Aorta (tissue), 5 donors: ENCODE data around the gene LPIN2. TPM values are rescaled to one million over a fixed set of nuclear protein-coding genes. Genes with fewer than 3 reads are reported as not detected.

ENCODE experiments used
- ATAC-seq: fragments of 200-7000 bp; cut with Tn5 transposase; one replicate; pipeline ENCODE4 v1.9.1; 2022; ENCODE audit warnings: moderate library complexity; ENCODE audit not compliant: low FRiP score
- DNase-seq, 2 donors: peaks; one replicate each; pipeline ENCODE4 v3.0.0-alpha.2; 2020
- H3K27ac ChIP-seq, 2 donors: one replicate each; pipeline ENCODE4 v1.5.1; 2013; ENCODE audit warnings: low read length in 2 of 2, mild to moderate bottlenecking in 2 of 2, moderate library complexity in 2 of 2, control low read depth in 1 of 2, inconsistent platforms in 1 of 2, low read depth in 1 of 2
- H3K27me3 ChIP-seq, 2 donors: one replicate each; pipeline ENCODE4 v1.6.1; 2013; ENCODE audit warnings: control low read depth in 1 of 2, low read length in 1 of 2, mild to moderate bottlenecking in 1 of 2, moderate library complexity in 1 of 2; ENCODE audit not compliant: insufficient read depth in 2 of 2, control insufficient read depth in 1 of 2
- H3K36me3 ChIP-seq, 2 donors: one replicate each; pipeline ENCODE4 v1.6.1; 2013; ENCODE audit warnings: control low read depth in 1 of 2, low read length in 1 of 2, mild to moderate bottlenecking in 1 of 2; ENCODE audit not compliant: insufficient read depth in 2 of 2, control insufficient read depth in 1 of 2
- H3K4me1 ChIP-seq, 2 donors: one replicate each; pipeline ENCODE4 v1.6.1; 2013; ENCODE audit warnings: low read length in 2 of 2, control low read depth in 1 of 2, mild to moderate bottlenecking in 1 of 2, moderate library complexity in 1 of 2; ENCODE audit not compliant: insufficient read depth in 2 of 2, control insufficient read depth in 1 of 2
- H3K4me3 ChIP-seq, 2 donors: one replicate each; pipeline ENCODE4 v1.5.1; 2013; ENCODE audit warnings: low read length in 2 of 2, control low read depth in 1 of 2, mild to moderate bottlenecking in 1 of 2
- H3K9me3 ChIP-seq: one replicate; pipeline ENCODE4 v1.6.1; 2013; ENCODE audit warnings: mild to moderate bottlenecking, low read length; ENCODE audit not compliant: control insufficient read depth
- WGBS, 2 donors: extraction: QIAGEN DNeasy Blood & Tissue Kit; methylation state at CpG; one replicate each; pipeline ENCODE4 v1.1.7; 2013; 5-methylcytosine and 5-hydroxymethylcytosine counted together
- intact Hi-C, 2 donors: fragments of 100-400 bp; cut with DNase I; formaldehyde crosslinking; loops; one replicate each; pipeline versions ENCODE4 v1.14.2 to v1.15.0; 2022
- polyA plus RNA-seq, 2 donors: library from polyadenylated mRNA; stranded (reverse); fragments of 200-250 nt; gene quantifications; one replicate each; pipeline ENCODE4 v1.2.3, GENCODE V29; 2013
- total RNA-seq, 2 donors: library from RNA; stranded (reverse); fragmentation: NEBNext Ultra II Directional; extraction: Animal tissue kit (Norgen Biotek cat#: 25700); gene quantifications; one replicate each; pipeline ENCODE4 v1.2.1, GENCODE V29; 2021
- donor health status: healthy with polysubstance abuse.
- donor health status: Bipolar disorder and iron deficiency.
- donor health status: DM: no; HTN: no; CAD: no.
- donor health status: DM: no; HTN: no; CAD: no.
- donor health status: DM: yes; HTN: yes; CAD: no.

The LPIN2 gene
- total and polyA plus RNA-seq, 4 donors: 9.1 to 42.4 (median 25.7) TPM

GRCh38 chr18:3048121-3048520 is 35.2 kb upstream of the LPIN2 start:
- no peak for DNase-seq
- H3K36me3 ChIP-seq: no peaks in the 10 kb centered on the region
- H3K27me3 ChIP-seq: no peaks in the 10 kb centered on the region
- H3K9me3 ChIP-seq: no peaks in the 10 kb centered on the region
- H3K27ac ChIP-seq: no peak overlapping the region
- WGBS, 2 donors: 56 to 64% methylated on average over 6 of the region's 6 CpGs
- H3K4me3 ChIP-seq: no peak overlapping the region
- intact Hi-C loops: no loop called here
- ATAC-seq: no peak
- H3K4me1 ChIP-seq: no peaks in the 10 kb centered on the region

GRCh38 chr18:3046216-3046808 is 33.4 kb upstream of the LPIN2 start:
- WGBS, 2 donors: 85 to 87% methylated on average over 4 of the region's 4 CpGs
- Histone ChIP-seq H3K27me3 (no peaks in the 10 kb centered on the region), H3K4me1 (no peaks in the 10 kb centered on the region), H3K9me3 (no peaks in the 10 kb centered on the region), H3K27ac (no peak overlapping the region), H3K4me3 (no peak overlapping the region), H3K36me3 (no peaks in the 10 kb centered on the region)
- ATAC-seq (no peak), DNase-seq (no peak)
- intact Hi-C loops: no loop called here

- no peak for ATAC-seq
- intact Hi-C loops: no loop called here
- peak in 1 of 2 donors; percentile 67 for DNase-seq
Measured at GRCh38 chr18:3044931-3045698, 32.2 kb upstream of the LPIN2 start.

GRCh38 chr18:3042379-3042778 is 29.4 kb upstream of the LPIN2 start:
- Histone ChIP-seq H3K36me3 (no peaks in the 10 kb centered on the region), H3K4me1 (no peaks in the 10 kb centered on the region), H3K4me3 (no peak overlapping the region), H3K27ac (no peak overlapping the region), H3K9me3 (no peaks in the 10 kb centered on the region), H3K27me3 (no peaks in the 10 kb centered on the region)
- 86 to 93% methylated on average over 2 of the region's 2 CpGs for WGBS, 2 donors
- DNase-seq (no peak), ATAC-seq (no peak)
- intact Hi-C loops: no loop called here

More at GRCh38 chr18:3044931-3045698, 32.2 kb upstream of the LPIN2 start:
- H3K27ac ChIP-seq: no peak overlapping the region
- WGBS, 2 donors: 41 to 50% methylated on average over 12 of the region's 12 CpGs
- H3K36me3 ChIP-seq: no peaks in the 10 kb centered on the region
- no peaks in the 10 kb centered on the region for H3K4me1 ChIP-seq
- no peaks in the 10 kb centered on the region for H3K27me3 ChIP-seq
- H3K4me3 ChIP-seq: no peak overlapping the region
- H3K9me3 ChIP-seq: no peaks in the 10 kb centered on the region

GRCh38 chr18:3041843-3042242 is 28.9 kb upstream of the LPIN2 start:
- Histone ChIP-seq H3K27me3 (no peaks in the 10 kb centered on the region), H3K27ac (no peak overlapping the region), H3K36me3 (no peaks in the 10 kb centered on the region), H3K4me3 (no peak overlapping the region), H3K9me3 (no peaks in the 10 kb centered on the region), H3K4me1 (no peaks in the 10 kb centered on the region)
- no peak for DNase-seq
- intact Hi-C loops: no loop called here
- 89 to 92% methylated on average over 5 of the region's 5 CpGs for WGBS, 2 donors
- no peak for ATAC-seq

- Histone ChIP-seq H3K27ac (no peak overlapping the region), H3K36me3 (no peaks in the 10 kb centered on the region), H3K4me3 (no peak overlapping the region), H3K27me3 (no peaks in the 10 kb centered on the region), H3K4me1 (no peaks in the 10 kb centered on the region), H3K9me3 (no peaks in the 10 kb centered on the region)
- 95 to 96% methylated on average over 8 of the region's 8 CpGs for WGBS, 2 donors
- ATAC-seq (no peak), DNase-seq (no peak)
- intact Hi-C loops: no loop called here
Measured at GRCh38 chr18:3040881-3041280, 27.9 kb upstream of the LPIN2 start.

GRCh38 chr18:3040173-3040572 is 27.2 kb upstream of the LPIN2 start:
- no peaks in the 10 kb centered on the region for H3K9me3 ChIP-seq
- H3K4me1 ChIP-seq: no peaks in the 10 kb centered on the region
- no peaks in the 10 kb centered on the region for H3K27me3 ChIP-seq
- no peak for DNase-seq
- H3K27ac ChIP-seq: no peak overlapping the region
- WGBS, 2 donors: 90 to 96% methylated on average over 2 of the region's 2 CpGs
- ATAC-seq: no peak
- H3K36me3 ChIP-seq: no peaks in the 10 kb centered on the region
- intact Hi-C loops: no loop called here
- no peak overlapping the region for H3K4me3 ChIP-seq

GRCh38 chr18:3037423-3037915 is 24.5 kb upstream of the LPIN2 start:
- peak overlapping the region in 1 of 2 donors; percentile 33 for H3K27ac ChIP-seq
- peak; percentile 60 for ATAC-seq
- DNase-seq: peak in 1 of 2 donors; percentile 57

GRCh38 chr18:3036108-3036507 is 23.2 kb upstream of the LPIN2 start:
- WGBS, 2 donors: 95 to 96% methylated on average over 5 of the region's 5 CpGs
- ATAC-seq (no peak), DNase-seq (no peak)
- no peaks in the 10 kb centered on the region for H3K27me3 ChIP-seq
- H3K36me3 ChIP-seq: no peaks in the 10 kb centered on the region
- no peaks in the 10 kb centered on the region for H3K4me1 ChIP-seq
- no peak overlapping the region for H3K27ac ChIP-seq
- H3K9me3 ChIP-seq: no peaks in the 10 kb centered on the region
- no peak overlapping the region for H3K4me3 ChIP-seq
- intact Hi-C loops: no loop called here

More at GRCh38 chr18:3037423-3037915, 24.5 kb upstream of the LPIN2 start:
- no peaks in the 10 kb centered on the region for H3K9me3 ChIP-seq
- no peaks in the 10 kb centered on the region for H3K27me3 ChIP-seq
- H3K4me3 ChIP-seq: no peak overlapping the region
- 16 to 17% methylated on average over 4 of the region's 4 CpGs for WGBS, 2 donors
- intact Hi-C loops: no loop called here
- H3K36me3 ChIP-seq: no peaks in the 10 kb centered on the region
- no peaks in the 10 kb centered on the region for H3K4me1 ChIP-seq
